ENCODE results near the gene MECR. TPM values are rescaled to one million over a fixed set of nuclear protein-coding genes. Genes with fewer than 3 reads are reported as not detected.
A peak's percentile ranks its signal among the peaks of the same experiment; 100 is the strongest.
"Not testable (repeated sequence)": the region's sequence is repeated elsewhere in the genome, so short reads cannot be mapped to it uniquely, and the experiment has no call there.

MECR gene
- total RNA-seq, 1 donor from 2014 or later = 17.4 TPM

- DNase-seq (ENCODE audit: low spot score) = peak; percentile 83
Measured at GRCh38 chr1:29235955-29236711, 5.4 kb upstream of the MECR start, which contains the start of gene PTPRU. Gene PTPRU (plus strand): TSS chr1:29236522. CDS start chr1:29236645, 123 bp downstream.

- not testable (repeated sequence) for DNase-seq (ENCODE audit: low spot score)
Measured at GRCh38 chr1:29234881-29235280, 4.1 kb upstream of the MECR start.

- DNase-seq (ENCODE audit: low spot score) = no peak
Measured at GRCh38 chr1:29234471-29234870, 3.7 kb upstream of the MECR start.

- DNase-seq (ENCODE audit: low spot score) = no peak
Measured at GRCh38 chr1:29233693-29234092, 3.0 kb upstream of the MECR start.

- no peak for DNase-seq (ENCODE audit: low spot score)
Measured at GRCh38 chr1:29232387-29232786, 1.7 kb upstream of the MECR start.

GRCh38 chr1:29230204-29230552 is 556 bp downstream of the MECR start:
- DNase-seq (ENCODE audit: low spot score) = no peak

GRCh38 chr1:29227511-29227910 is 3.2 kb downstream of the MECR start:
- DNase-seq (ENCODE audit: low spot score) = no peak

- DNase-seq (ENCODE audit: low spot score) = no peak
Measured at GRCh38 chr1:29225361-29225760, 5.4 kb downstream of the MECR start.

- no peak for DNase-seq (ENCODE audit: low spot score)
Measured at GRCh38 chr1:29224356-29224837, 6.3 kb downstream of the MECR start.

- no peak for DNase-seq (ENCODE audit: low spot score)
Measured at GRCh38 chr1:29223521-29223920, 7.2 kb downstream of the MECR start.

- no peak for DNase-seq (ENCODE audit: low spot score)
Measured at GRCh38 chr1:29222686-29223085, 8.0 kb downstream of the MECR start.

- not testable (repeated sequence) for DNase-seq (ENCODE audit: low spot score)
Measured at GRCh38 chr1:29222260-29222659, 8.5 kb downstream of the MECR start.

GRCh38 chr1:29221296-29221695 is 9.4 kb downstream of the MECR start:
- DNase-seq (ENCODE audit: low spot score) = no peak

- no peak for DNase-seq (ENCODE audit: low spot score)
Measured at GRCh38 chr1:29218223-29218622, 12.5 kb downstream of the MECR start.

GRCh38 chr1:29217633-29218032 is 13.1 kb downstream of the MECR start:
- DNase-seq (ENCODE audit: low spot score) = no peak

- DNase-seq (ENCODE audit: low spot score) = no peak
Measured at GRCh38 chr1:29213055-29213454, 17.7 kb downstream of the MECR start.

GRCh38 chr1:29211086-29212030 is 19.4 kb downstream of the MECR start:
- no peak for DNase-seq (ENCODE audit: low spot score)

GRCh38 chr1:29210278-29211085 is 20.3 kb downstream of the MECR start:
- no peak for DNase-seq (ENCODE audit: low spot score)

GRCh38 chr1:29209173-29209572 is 21.6 kb downstream of the MECR start:
- DNase-seq (ENCODE audit: low spot score) = no peak

GRCh38 chr1:29208442-29208841 is 22.3 kb downstream of the MECR start:
- DNase-seq (ENCODE audit: low spot score) = no peak

GRCh38 chr1:29202584-29203340 is 28.0 kb downstream of the MECR start:
- DNase-seq (ENCODE audit: low spot score) = peak; percentile 96

All from mucosa of gallbladder (tissue), 1 donor.